Measurements from ENCODE around the gene SORCS2.

SORCS2 gene

DNA sequence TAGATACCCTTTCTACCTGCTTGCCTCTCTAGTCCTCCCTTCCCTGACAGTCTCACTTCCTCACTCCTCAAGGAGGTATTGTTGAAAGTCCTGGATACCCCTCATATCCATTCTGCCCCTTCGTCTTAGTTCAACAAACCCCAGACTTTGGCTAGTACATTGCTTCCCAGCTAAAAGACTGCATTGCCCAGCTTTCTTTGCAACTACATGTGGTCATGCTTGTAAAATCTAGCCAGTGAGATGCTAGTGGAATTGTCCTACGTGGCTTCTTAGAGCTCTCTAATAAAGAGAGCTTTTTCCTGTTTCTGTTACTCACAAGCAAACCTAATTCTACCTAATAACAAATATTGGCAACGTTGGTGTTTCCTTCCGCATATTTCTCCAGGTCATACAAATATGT, 480.3 kb downstream of the SORCS2 start:
- no peak for DNase-seq

DNA sequence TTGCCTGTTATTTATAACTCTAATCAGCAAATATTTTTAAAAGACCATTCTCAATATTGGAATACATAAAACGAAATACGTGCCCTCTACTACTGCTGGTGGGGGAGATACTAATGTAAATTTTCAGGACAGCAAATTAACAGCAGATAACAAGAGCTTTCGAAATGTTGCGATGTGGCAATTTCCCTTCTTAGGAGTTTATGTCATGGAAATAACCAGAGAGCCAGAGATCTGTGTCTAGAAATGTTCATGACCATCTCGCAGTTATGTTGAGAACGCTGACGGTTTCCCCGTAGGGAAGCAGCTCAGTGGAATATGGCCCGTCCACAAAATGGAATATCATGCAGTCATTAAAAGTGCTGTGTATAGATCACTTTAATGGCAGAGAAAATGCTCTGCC, 480.8 kb downstream of the SORCS2 start:
- DNase-seq: no peak

GRCh38 chr4:7674706-7675105, 482.4 kb downstream of the SORCS2 start:
- DNase-seq: no peak

GRCh38 chr4:7675136-7675535, 482.8 kb downstream of the SORCS2 start:
- DNase-seq: no peak

- DNase-seq: no peak
Observed at GRCh38 chr4:7675612-7676320, 483.4 kb downstream of the SORCS2 start.

DNA sequence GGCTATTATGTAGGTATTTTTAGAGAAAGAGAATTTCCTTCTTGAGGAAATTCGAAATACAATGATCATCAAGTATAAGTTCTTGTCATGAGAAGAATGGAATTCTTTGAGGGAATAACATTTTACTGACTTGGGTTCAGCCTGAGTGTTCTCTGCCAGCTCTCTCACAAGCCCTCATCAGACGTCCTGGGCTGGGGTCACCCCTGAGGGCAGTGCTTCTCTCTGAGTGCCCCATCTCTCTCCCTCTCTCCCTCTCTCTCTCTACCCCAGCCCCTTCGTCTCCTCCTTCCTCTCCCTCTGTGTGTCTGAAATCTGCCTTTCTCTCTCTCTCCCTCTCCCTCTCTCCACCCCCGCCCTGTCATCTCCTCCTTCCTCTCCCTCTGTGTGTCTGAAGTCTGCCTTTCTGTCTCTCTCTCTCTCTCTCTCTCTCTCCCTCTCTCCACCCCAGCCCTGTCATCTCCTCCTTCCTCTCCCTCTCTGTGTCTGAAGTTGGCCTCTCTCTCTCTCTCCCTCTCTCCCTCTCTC, 484.1 kb downstream of the SORCS2 start:
- DNase-seq: no peak

- no peak for DNase-seq
Observed at GRCh38 chr4:7677086-7677485, 484.7 kb downstream of the SORCS2 start.

DNA sequence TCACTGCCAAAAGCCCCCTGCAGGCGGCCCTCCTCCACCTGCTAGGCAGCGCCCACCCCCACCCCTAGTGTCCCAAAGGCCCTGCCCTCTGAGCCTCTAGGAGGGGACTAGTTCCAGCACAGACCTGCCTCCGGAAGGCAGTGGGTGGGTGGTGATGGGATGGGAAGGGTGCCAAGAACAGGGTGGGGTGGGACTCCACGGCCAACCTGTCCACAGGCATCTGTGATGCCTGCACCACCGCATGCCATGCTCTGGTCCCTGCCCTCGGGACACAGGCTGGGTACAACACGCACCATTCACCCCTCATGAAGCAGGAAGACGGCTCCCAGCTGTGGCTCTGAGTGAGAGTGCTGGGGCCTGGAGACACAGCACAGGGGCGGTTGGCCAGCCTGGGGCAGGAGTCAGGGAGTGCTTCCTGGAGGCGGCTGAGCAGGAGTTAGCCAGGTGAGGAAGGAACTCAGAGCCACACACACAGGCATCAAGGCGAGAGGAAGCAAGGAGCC, 485.5 kb downstream of the SORCS2 start:
- DNase-seq: no peak

GRCh38 chr4:7678318-7678852, 486.0 kb downstream of the SORCS2 start:
- DNase-seq: no peak

GRCh38 chr4:7679406-7680040, 487.2 kb downstream of the SORCS2 start:
- DNase-seq: no peak

DNA sequence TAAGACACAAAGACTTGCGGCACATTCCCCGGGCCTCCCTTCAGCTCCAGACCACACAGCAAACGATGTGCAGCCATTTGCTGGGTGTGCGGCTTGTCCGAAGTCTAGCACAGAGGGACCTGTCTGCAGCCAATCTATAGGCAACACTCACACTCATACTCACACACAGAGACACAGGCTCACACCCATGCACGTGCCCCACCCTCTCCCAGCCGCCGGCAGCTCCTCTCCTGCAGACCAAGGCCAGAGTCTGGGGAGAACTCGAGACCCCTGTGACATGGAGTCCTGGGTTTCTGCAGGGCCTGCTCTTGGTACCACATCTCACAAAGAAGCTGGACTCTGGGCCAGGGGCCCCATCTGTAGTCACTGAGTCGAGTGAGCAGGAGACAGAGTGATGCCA, 487.8 kb downstream of the SORCS2 start:
- DNase-seq: no peak

DNA sequence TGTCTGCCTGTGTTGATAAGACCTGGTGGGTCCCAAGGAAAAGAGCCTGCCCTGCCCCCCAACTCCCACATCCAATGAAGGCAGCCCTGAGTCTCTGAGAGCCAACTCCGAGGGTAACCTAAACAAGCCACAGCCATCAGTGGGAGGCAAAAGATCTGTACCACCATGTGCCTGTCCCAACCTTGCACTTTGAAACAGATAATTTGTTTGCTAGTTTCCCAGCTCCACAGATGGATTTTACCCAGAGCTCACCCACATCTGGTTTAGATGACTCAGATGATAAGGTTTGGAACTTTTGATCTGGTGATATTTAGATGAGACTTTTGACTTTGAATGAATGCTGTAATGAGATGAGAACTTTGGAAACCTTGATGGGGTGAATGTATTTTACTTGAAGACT, 488.4 kb downstream of the SORCS2 start:
- no peak for DNase-seq

DNA sequence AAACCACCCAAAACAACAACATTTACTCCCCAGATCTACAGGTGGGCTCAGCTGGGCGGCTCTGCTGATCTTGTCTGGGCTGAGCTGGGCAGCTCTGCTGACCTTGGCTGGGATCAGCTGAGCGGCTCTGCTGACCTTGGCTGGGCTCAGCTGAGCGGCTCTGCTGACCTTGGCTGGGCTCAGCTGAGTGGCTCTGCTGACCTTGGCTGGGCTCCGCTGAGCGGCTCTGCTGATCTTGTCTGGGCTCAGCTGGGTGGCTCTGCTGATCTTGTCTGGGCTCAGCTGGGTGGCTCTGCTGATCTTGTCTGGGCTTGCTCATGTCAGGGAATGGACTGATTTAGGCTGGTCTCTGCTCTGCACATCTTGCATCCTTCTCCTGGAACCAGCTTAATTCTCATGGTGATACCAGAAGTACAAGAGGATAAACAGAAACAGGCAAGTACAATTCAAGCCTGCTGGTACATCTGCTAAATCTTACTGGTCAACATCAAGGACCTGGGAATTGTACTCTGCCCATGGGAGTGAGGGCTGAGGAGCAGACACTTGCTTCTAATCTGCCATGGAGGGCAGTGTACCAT, 490.9 kb downstream of the SORCS2 start:
- DNase-seq: no peak

- no peak for DNase-seq
Observed at GRCh38 chr4:7684294-7684693, 492.0 kb downstream of the SORCS2 start.

GRCh38 chr4:7686070-7686870, 493.9 kb downstream of the SORCS2 start:
- DNase-seq: no peak

DNA sequence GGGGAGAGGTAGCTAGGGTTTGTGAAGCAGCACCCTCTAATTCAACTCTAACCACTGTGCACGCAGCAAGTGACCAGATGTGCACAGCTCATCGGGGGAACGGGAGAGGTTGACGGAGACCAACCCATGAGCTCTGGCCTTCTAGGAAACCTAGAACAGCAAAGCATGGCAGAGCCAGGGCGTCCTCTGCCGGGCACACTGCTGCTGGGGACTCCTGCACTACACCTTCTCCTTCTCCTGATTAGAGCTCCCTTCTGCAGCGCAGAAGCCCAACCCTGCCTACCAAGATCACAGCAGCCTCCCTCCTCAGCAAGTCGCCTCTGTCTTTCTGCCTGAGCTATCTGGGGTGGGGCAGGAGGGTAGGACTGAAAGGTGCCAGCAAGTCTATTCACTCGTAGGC, 494.7 kb downstream of the SORCS2 start:
- no peak for DNase-seq

GRCh38 chr4:7687796-7688195, 495.5 kb downstream of the SORCS2 start:
- DNase-seq: no peak

GRCh38 chr4:7689773-7690693, 497.7 kb downstream of the SORCS2 start:
- no peak for DNase-seq

DNA sequence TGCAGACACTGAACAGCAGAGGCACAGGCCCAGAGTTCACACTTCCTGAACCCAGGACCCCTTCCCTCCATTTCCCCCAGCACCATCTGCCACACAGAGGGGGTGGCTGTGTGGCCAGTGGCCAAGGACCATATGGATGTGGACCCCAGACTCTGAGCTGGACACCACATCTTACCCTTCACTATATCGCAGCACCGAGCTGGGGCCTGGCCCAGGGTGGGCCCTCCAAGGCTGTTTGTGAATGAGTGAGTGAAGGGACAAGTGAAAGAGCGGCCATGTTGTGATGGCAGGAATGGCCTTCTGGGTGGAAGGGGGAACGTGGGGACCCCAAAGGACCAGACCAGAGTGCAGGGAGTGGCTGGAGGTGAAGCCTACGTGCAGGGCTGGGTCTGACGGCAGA, 498.7 kb downstream of the SORCS2 start:
- no peak for DNase-seq

DNA sequence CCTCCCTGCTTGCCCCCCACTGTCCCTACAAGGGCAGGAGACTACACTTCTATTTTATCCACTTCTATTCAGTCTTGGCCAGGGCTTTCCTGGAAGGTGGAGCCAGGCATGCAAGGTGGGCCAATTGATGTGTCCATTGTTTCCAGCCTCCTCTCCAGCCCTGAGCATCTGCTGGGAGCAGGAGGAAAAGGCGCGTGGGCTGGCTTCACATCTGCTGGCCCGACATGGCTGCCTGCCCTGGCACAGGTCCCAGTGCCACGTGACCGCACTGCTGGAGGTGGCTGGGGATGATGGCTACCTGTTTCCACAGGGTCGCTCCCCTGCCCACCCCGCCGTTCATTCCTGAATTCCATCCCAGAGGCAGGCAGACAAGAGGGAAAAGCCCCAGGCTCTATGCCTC, 499.6 kb downstream of the SORCS2 start:
- no peak for DNase-seq
